Measurements from ENCODE around the gene SHOC2. TPM values are rescaled to one million over a fixed set of nuclear protein-coding genes. Genes with fewer than 3 reads are reported as not detected.

Gene SHOC2
- total and polyA plus RNA-seq, 11 donors: 17.9 to 58.4 (median 43.3) TPM

DNA sequence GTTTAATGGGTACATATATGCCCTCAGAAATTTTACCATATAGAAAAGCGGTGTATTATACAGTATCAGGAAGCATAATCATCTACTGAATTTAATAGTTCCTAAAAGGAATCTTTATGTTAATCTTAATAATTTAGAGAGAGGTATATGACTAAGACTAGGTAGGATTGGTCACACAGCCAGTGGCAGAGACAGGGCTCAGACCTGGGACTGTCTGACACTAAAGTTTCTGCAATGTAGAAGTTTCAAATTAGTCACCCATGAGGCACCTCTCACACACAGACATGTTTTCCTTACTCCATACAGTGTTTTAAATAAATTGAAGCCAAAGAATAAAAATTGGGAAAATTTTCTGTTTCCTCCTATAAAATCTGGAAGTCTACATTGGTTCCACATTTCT lies 84.6 kb downstream of the SHOC2 start:
- DNase-seq (no peak), ATAC-seq (no peak)
- 93 to 99% (median 96%) methylated on average over 1 of the region's 1 CpG for WGBS, 4 donors
- no peak overlapping the region for H3K4me3 ChIP-seq
- H3K36me3 ChIP-seq: peaks cover 0 to 80% (median 52%) of the 10 kb centered on the region in 9 donors
- H3K27me3 ChIP-seq: no peaks in the 10 kb centered on the region
- H3K27ac ChIP-seq: no peak overlapping the region
- intact Hi-C loops (cut with DNase I): no loop called here
- no peaks in the 10 kb centered on the region for H3K9me3 ChIP-seq
- H3K4me1 ChIP-seq: no peaks in the 10 kb centered on the region
- no peak for TF ChIP-seq POLR2A (IDR thresholded peaks at IDR 0.05)
- TF ChIP-seq, protein P1, sequence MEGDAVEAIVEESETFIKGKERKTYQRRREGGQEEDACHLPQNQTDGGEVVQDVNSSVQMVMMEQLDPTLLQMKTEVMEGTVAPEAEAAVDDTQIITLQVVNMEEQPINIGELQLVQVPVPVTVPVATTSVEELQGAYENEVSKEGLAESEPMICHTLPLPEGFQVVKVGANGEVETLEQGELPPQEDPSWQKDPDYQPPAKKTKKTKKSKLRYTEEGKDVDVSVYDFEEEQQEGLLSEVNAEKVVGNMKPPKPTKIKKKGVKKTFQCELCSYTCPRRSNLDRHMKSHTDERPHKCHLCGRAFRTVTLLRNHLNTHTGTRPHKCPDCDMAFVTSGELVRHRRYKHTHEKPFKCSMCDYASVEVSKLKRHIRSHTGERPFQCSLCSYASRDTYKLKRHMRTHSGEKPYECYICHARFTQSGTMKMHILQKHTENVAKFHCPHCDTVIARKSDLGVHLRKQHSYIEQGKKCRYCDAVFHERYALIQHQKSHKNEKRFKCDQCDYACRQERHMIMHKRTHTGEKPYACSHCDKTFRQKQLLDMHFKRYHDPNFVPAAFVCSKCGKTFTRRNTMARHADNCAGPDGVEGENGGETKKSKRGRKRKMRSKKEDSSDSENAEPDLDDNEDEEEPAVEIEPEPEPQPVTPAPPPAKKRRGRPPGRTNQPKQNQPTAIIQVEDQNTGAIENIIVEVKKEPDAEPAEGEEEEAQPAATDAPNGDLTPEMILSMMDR (IDR thresholded peaks at IDR 0.05): no peak

DNA sequence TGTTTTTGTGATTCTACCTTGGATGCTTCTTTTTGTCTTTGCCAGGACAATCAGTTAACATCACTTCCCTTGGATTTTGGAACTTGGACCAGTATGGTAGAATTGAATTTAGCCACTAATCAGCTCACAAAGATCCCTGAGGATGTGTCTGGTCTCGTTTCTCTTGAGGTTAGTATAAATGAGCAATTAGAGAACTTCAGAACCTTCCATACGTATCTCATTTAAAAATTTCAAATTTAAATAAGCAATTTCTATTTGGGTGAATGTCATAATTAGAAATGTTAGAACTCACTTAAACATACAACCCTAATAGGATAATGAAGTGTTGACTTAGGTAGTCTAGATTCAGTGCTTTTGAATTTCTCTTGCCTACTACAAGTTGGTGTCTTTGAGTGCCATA lies 88.1 kb downstream of the SHOC2 start:
- WGBS, 4 donors: 90 to 95% (median 93%) methylated on average over 2 of the region's 2 CpGs
- no peak for DNase-seq
- TF ChIP-seq, protein P1 (IDR thresholded peaks at IDR 0.05): no peak
- no peak for TF ChIP-seq POLR2A (IDR thresholded peaks at IDR 0.05)
- Histone ChIP-seq H3K9me3 (no peaks in the 10 kb centered on the region), H3K4me3 (no peak overlapping the region), H3K27me3 (no peaks in the 10 kb centered on the region), H3K36me3 (peaks cover 0 to 95% (median 74%) of the 10 kb centered on the region in 9 donors), H3K4me1 (no peaks in the 10 kb centered on the region), H3K27ac (no peak overlapping the region)
- intact Hi-C loops (cut with DNase I): no loop called here
- no peak for ATAC-seq

DNA sequence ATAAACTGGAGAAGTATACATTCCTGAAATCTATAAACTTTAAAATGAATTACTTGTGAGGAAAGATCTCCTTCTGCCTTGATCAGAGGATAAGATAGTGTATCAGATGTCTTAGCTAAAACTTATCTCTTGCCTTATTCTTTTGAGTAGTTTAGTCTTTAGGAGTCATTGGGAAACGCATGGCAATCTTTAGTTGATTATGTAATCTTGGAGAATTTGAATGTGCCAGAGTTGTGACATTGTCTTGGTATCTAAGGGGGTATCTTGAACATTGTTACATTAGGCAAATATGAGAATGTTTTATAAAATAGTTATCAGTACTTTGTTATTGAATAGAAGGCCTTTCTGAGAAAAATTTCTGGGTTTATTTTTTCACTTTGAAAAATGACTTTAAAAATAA lies 95.8 kb downstream of the SHOC2 start:
- DNase-seq (no peak), ATAC-seq (no peak)
- no peak overlapping the region for H3K27ac ChIP-seq
- WGBS, 4 donors: 72 to 82% (median 77%) methylated on average over 1 of the region's 1 CpG
- no peaks in the 10 kb centered on the region for H3K9me3 ChIP-seq
- H3K4me1 ChIP-seq: peaks cover 0 to 6% (median 0%) of the 10 kb centered on the region in 12 donors
- TF ChIP-seq, protein P1 (IDR thresholded peaks at IDR 0.05): no peak
- TF ChIP-seq POLR2A (IDR thresholded peaks at IDR 0.05): no peak
- peaks cover 0 to 81% (median 42%) of the 10 kb centered on the region in 9 donors for H3K36me3 ChIP-seq
- intact Hi-C loops (cut with DNase I): no loop called here
- no peaks in the 10 kb centered on the region for H3K27me3 ChIP-seq
- no peak overlapping the region for H3K4me3 ChIP-seq

DNA sequence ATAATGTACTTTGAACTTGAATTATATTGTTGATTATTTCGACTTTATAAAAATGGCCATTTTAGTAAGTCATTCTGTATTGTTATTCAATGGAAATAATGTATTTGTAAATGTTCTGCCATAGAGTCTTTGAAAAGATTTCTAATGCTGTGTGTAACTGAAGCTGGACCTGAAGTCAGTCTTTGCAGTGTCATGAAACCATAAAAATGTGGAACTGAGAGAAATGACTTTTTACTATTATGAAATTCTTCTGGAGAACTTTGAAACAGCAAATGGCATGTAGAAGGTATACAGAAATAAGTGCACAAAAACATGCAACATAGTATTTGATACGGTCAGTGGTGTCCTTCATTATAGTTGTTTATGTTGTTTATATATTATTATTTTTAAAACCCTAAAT lies 97.7 kb downstream of the SHOC2 start:
- Histone ChIP-seq H3K27ac (no peak overlapping the region), H3K27me3 (no peaks in the 10 kb centered on the region), H3K4me1 (peaks cover 0 to 6% (median 0%) of the 10 kb centered on the region in 12 donors), H3K36me3 (peaks cover 0 to 73% (median 24%) of the 10 kb centered on the region in 9 donors), H3K9me3 (no peaks in the 10 kb centered on the region), H3K4me3 (no peak overlapping the region)
- no peak for DNase-seq
- TF ChIP-seq, protein P1 (IDR thresholded peaks at IDR 0.05): no peak
- TF ChIP-seq POLR2A (IDR thresholded peaks at IDR 0.05): no peak
- intact Hi-C loops (cut with DNase I): no loop called here
- 70 to 97% (median 70%) methylated on average over 2 of the region's 2 CpGs for WGBS, 4 donors
- no peak for ATAC-seq
